IMR-90 (cell line): ENCODE results near the gene CYB5D1. TPM values are rescaled to one million over a fixed set of nuclear protein-coding genes. Genes with fewer than 3 reads are reported as not detected.

ENCODE experiments used
- ATAC-seq: fragments of 200-7000 bp; cut with Tn5 transposase; 2 replicates; pipeline ENCODE4 v1.9.1; 2020; ENCODE audit warnings: low read depth, mild to moderate bottlenecking, moderate library complexity
- BruUV-seq: library from RNA; stranded (reverse); fragments of 400-500 nt; replicated peaks from 2 replicates; lab custom pipeline; 2021; lab: Mats Ljungman, UMichigan
- CTCF ChIA-PET: fragments of 300-600 bp; formaldehyde crosslinking; extraction: SDS; loops from one replicate; lab custom pipeline; 2021; ENCODE audit warnings: antibody characterized with exemption; lab: Yijun Ruan, JAX
- POLR2A ChIA-PET: fragments of 300-600 bp; sonication (Branson Sonifier 250); formaldehyde crosslinking; loops from one replicate; lab custom pipeline; 2022; ENCODE audit warnings: antibody characterized with exemption; ENCODE audit not compliant: unreplicated experiment; lab: Charles Lee
- DNase-seq: peaks from one replicate; pipeline ENCODE4 v3.0.0; 2013
- H2AFZ ChIP-seq: replicated peaks from 2 replicates; pipeline ENCODE3; 2013; ENCODE audit warnings: low read length, mild to moderate bottlenecking; ENCODE audit not compliant: poor library complexity
- H2AK5ac ChIP-seq: 2 replicates; pipeline ENCODE4 v1.6.1; 2013; ENCODE audit warnings: low read depth, low read length, inconsistent platforms
- H2AK9ac ChIP-seq: replicated peaks from 2 replicates; pipeline ENCODE3; 2013; ENCODE audit warnings: mild to moderate bottlenecking, low read depth, low read length, moderate library complexity; ENCODE audit not compliant: poor library complexity
- H2BK120ac ChIP-seq: 2 replicates; pipeline ENCODE4 v1.6.1; 2013; ENCODE audit warnings: low read depth, low read length, inconsistent platforms
- H2BK15ac ChIP-seq: 3 replicates; pipeline ENCODE4 v1.6.1; 2013; ENCODE audit warnings: low read depth, low read length, inconsistent platforms
- H2BK20ac ChIP-seq: 2 replicates; pipeline ENCODE4 v1.6.1; 2013; ENCODE audit warnings: low read depth, mild to moderate bottlenecking, inconsistent platforms, low read length, moderate library complexity
- H2BK5ac ChIP-seq: 2 replicates; pipeline ENCODE4 v1.6.1; 2013; ENCODE audit warnings: mild to moderate bottlenecking, low read depth, low read length, inconsistent platforms; ENCODE audit not compliant: poor library complexity, severe bottlenecking
- H3K14ac ChIP-seq: replicated peaks from 2 replicates; pipeline ENCODE4 v1.6.1; 2013; ENCODE audit warnings: low read depth, low read length, inconsistent platforms
- H3K18ac ChIP-seq: 2 replicates; pipeline ENCODE4 v1.6.1; 2013; ENCODE audit warnings: low read depth, low read length, control low read depth
- H3K23ac ChIP-seq: 2 replicates; pipeline ENCODE4 v1.6.1; 2013; ENCODE audit warnings: low read depth, low read length, inconsistent platforms
- H3K27ac ChIP-seq: 2 replicates; pipeline ENCODE4 v1.5.1; 2013; ENCODE audit warnings: mild to moderate bottlenecking, control low read depth, low read length; ENCODE audit not compliant: insufficient read depth
- H3K27me3 ChIP-seq: 2 replicates; pipeline ENCODE4 v1.6.1; 2013; ENCODE audit warnings: low read length; ENCODE audit not compliant: control insufficient read depth, insufficient read depth
- H3K36me3 ChIP-seq: 2 replicates; pipeline ENCODE4 v1.6.1; 2013; ENCODE audit warnings: low read length, mixed read lengths; ENCODE audit not compliant: control insufficient read depth, insufficient read depth
- H3K4ac ChIP-seq: 2 replicates; pipeline ENCODE4 v1.6.1; 2013; ENCODE audit warnings: low read depth, low read length, inconsistent platforms
- H3K4me1 ChIP-seq: 2 replicates; pipeline ENCODE4 v1.6.1; 2013; ENCODE audit warnings: low read length, mixed read lengths; ENCODE audit not compliant: control insufficient read depth, insufficient read depth
- H3K4me2 ChIP-seq: 2 replicates; pipeline ENCODE4 v1.6.1; 2013; ENCODE audit warnings: low read depth, mild to moderate bottlenecking, control low read depth, low read length, moderate library complexity
- H3K4me3 ChIP-seq: 2 replicates; pipeline ENCODE4 v1.5.1; 2013; ENCODE audit warnings: low read depth, mild to moderate bottlenecking, control low read depth, low read length, moderate library complexity; ENCODE audit not compliant: insufficient read depth
- H3K56ac ChIP-seq: 2 replicates; pipeline ENCODE4 v1.6.1; 2013; ENCODE audit warnings: low read length, inconsistent platforms; ENCODE audit not compliant: insufficient read depth; ENCODE audit errors: extremely low read depth
- H3K79me1 ChIP-seq, 2 experiments: 2 replicates each; pipeline ENCODE4 v1.6.1; 2013; ENCODE audit warnings: low read length in 2 of 2, inconsistent platforms in 1 of 2, low read depth in 1 of 2
- H3K9ac ChIP-seq: 2 replicates; pipeline ENCODE4 v1.6.1; 2013; ENCODE audit warnings: low read depth, low read length, control low read depth
- H3K9me1 ChIP-seq: 2 replicates; pipeline ENCODE4 v1.6.1; 2013; ENCODE audit warnings: low read length, inconsistent platforms; ENCODE audit not compliant: insufficient read depth
- H3K9me3 ChIP-seq: 2 replicates; pipeline ENCODE4 v1.6.1; 2013; ENCODE audit warnings: low read length; ENCODE audit not compliant: control insufficient read depth, insufficient read depth
- H4K20me1 ChIP-seq: 2 replicates; pipeline ENCODE4 v1.6.1; 2013; ENCODE audit warnings: low read length, inconsistent platforms; ENCODE audit not compliant: insufficient read depth
- H4K5ac ChIP-seq: 2 replicates; pipeline ENCODE4 v1.6.1; 2013; ENCODE audit warnings: mild to moderate bottlenecking, low read depth, low read length, control low read depth
- H4K8ac ChIP-seq, 2 experiments: 2 replicates each; pipeline ENCODE4 v1.6.1; 2013; ENCODE audit warnings: low read depth in 2 of 2, low read length in 2 of 2, control low read depth in 1 of 2, inconsistent platforms in 1 of 2
- H4K91ac ChIP-seq: 2 replicates; pipeline ENCODE4 v1.6.1; 2013; ENCODE audit warnings: low read depth, low read length, inconsistent platforms; ENCODE audit not compliant: insufficient read depth
- MAFK ChIP-seq: IDR thresholded peaks from 2 replicates; pipeline ENCODE4 v1.6.1; 2012; ENCODE audit warnings: low read depth, low read length, improper control_type of control experiment
- MAZ ChIP-seq: IDR thresholded peaks from 2 replicates; pipeline ENCODE4 v1.6.1; 2012; ENCODE audit warnings: low read depth, mild to moderate bottlenecking, low read length, improper control_type of control experiment, moderate library complexity, borderline replicate concordance
- WGBS, 2 experiments: methylation state at CpG; one replicate each; pipeline versions ENCODE4 v1.1.5 to v1.1.7; 2013; ENCODE audit warnings: missing lambda C conversion rate in 2 of 2; ENCODE audit not compliant: insufficient read length in 1 of 2; ENCODE audit errors: extremely low coverage in 2 of 2; 5-methylcytosine and 5-hydroxymethylcytosine counted together
- dilution Hi-C: fragments of 300-500 bp; cut with HindIII; formaldehyde crosslinking; loops from one replicate; pipeline ENCODE4 v1.14.3; 2018; ENCODE audit warnings: low sequenced_read_pairs; ENCODE audit not compliant: unreplicated experiment
- in situ Hi-C: fragments of 300-500 bp; cut with MboI; formaldehyde crosslinking; loops from 3 replicates; pipeline ENCODE4 v1.14.3; 2019; ENCODE audit warnings: low sequenced_read_pairs, inconsistent platforms, mixed read lengths
- intact Hi-C: fragments of 100-400 bp; cut with micrococcal nuclease; formaldehyde crosslinking; loops from 2 replicates; pipeline ENCODE4 v1.10.0; 2022
- polyA plus RNA-seq, 3 experiments: library from polyadenylated mRNA; depleted of rRNA; stranded (reverse); fragments of >200 nt; gene quantifications; 2 replicates each; pipeline ENCODE4 v1.2.3, GENCODE V29; 2012; ENCODE audit warnings: low replicate concordance in 1 of 3
- total RNA-seq: library from RNA; depleted of rRNA; stranded (reverse); fragments of >200 nt; gene quantifications from 2 replicates; pipeline ENCODE4 v1.2.3, GENCODE V29; 2012

The CYB5D1 gene
- total and polyA plus RNA-seq, 2 of the 4 experiments (the other 2 are of a cell fraction): 8.8 to 10.8 TPM

DNA sequence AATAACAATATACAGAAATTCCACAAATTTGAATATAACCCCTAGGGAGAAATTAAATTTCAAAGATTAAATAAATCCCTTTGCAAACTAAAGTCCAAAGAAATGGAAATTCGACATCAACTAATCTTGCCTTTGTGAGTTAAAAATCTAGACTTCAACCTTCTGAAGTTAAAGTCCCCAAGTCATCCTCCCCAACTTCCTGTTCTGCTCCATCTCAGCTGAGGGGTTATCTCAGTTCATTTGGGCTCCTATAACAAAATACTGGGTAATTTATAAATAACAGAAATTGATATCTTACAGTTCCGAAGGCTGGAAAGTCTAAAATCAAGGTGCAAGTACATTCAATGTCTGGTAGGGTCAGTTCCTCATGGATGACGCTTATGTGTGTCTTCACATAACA, 46.6 kb upstream of the CYB5D1 start:
- dilution Hi-C loops: no loop called here

More for the DNA sequence above, 46.6 kb upstream of the CYB5D1 start:
- Histone ChIP-seq H2BK15ac (no peak overlapping the region), H2BK120ac (no peak overlapping the region), H3K27me3 (peaks cover 20% of the 10 kb centered on the region), H3K18ac (no peak overlapping the region), H2BK5ac (no peak overlapping the region), H4K91ac (no peak overlapping the region), H3K23ac (no peak overlapping the region), H3K36me3 (no peaks in the 10 kb centered on the region), H3K4ac (no peak overlapping the region), H3K79me1 (no peaks in the 10 kb centered on the region), H2AK9ac (no peak overlapping the region), H3K4me2 (no peak overlapping the region), H3K14ac (no peak overlapping the region), H3K9ac (no peak overlapping the region), H2AK5ac (no peak overlapping the region), H2BK20ac (no peak overlapping the region), H3K4me1 (no peaks in the 10 kb centered on the region; the same call in 1 of the 2 replicates), H3K4me3 (no peak overlapping the region), H4K8ac (no peak overlapping the region), H3K27ac (no peak overlapping the region), H3K9me1 (no peaks in the 10 kb centered on the region), H4K20me1 (no peaks in the 10 kb centered on the region), H4K5ac (no peak overlapping the region), H3K56ac (no peak overlapping the region), H3K9me3 (no peaks in the 10 kb centered on the region), H2AFZ (no peak overlapping the region)
- ChIA-PET CTCF (no interaction called here), POLR2A (no interaction called here)
- TF ChIP-seq MAFK (no peak), MAZ (no peak)
- ATAC-seq (no peak), DNase-seq (no peak)
- WGBS, 2 experiments: no CpG with 5 or more reads among the region's 3 CpGs
- in situ Hi-C loops: no loop called here
- intact Hi-C loops: no loop called here
- BruUV-seq: no TSS peak
